ENCODE results near the gene BPIFB3.
"Not testable (repeated sequence)": the region's sequence is repeated elsewhere in the genome, so short reads cannot be mapped to it uniquely, and the experiment has no call there.

The BPIFB3 gene

GRCh38 chr20:33030569-33030968 lies 23.1 kb upstream of the BPIFB3 start:
- no peak for DNase-seq

GRCh38 chr20:33031531-33031930 lies 22.2 kb upstream of the BPIFB3 start, which contains the start of gene BPIFB6:
Gene BPIFB6 (plus strand): TSS chr20:33031648. CDS start chr20:33031648, 0 bp downstream.
- no peak for DNase-seq

GRCh38 chr20:33032555-33032954 lies 21.1 kb upstream of the BPIFB3 start:
- no peak for DNase-seq

- DNase-seq = no peak
Observed at GRCh38 chr20:33033381-33033780, 20.3 kb upstream of the BPIFB3 start.

GRCh38 chr20:33034115-33034514 lies 19.6 kb upstream of the BPIFB3 start:
- DNase-seq = no peak

GRCh38 chr20:33034901-33035492 lies 18.7 kb upstream of the BPIFB3 start:
- no peak for DNase-seq

GRCh38 chr20:33037456-33037855 lies 16.2 kb upstream of the BPIFB3 start:
- DNase-seq = no peak

- no peak for DNase-seq
Observed at GRCh38 chr20:33038243-33038642, 15.5 kb upstream of the BPIFB3 start.

- no peak for DNase-seq
Observed at GRCh38 chr20:33042430-33042829, 11.3 kb upstream of the BPIFB3 start.

- no peak for DNase-seq
Observed at GRCh38 chr20:33042983-33043730, 10.5 kb upstream of the BPIFB3 start.

- no peak for DNase-seq
Observed at GRCh38 chr20:33043731-33044181, 9.9 kb upstream of the BPIFB3 start.

- DNase-seq = not testable (repeated sequence)
Observed at GRCh38 chr20:33045129-33045721, 8.5 kb upstream of the BPIFB3 start.

GRCh38 chr20:33046412-33046811 lies 7.3 kb upstream of the BPIFB3 start:
- no peak for DNase-seq

- DNase-seq = no peak
Observed at GRCh38 chr20:33051333-33051732, 2.4 kb upstream of the BPIFB3 start.

GRCh38 chr20:33054381-33054780 lies 678 bp downstream of the BPIFB3 start:
- no peak for DNase-seq

- no peak for DNase-seq
Observed at GRCh38 chr20:33054791-33055190, 1.1 kb downstream of the BPIFB3 start.

GRCh38 chr20:33059136-33059535 lies 5.4 kb downstream of the BPIFB3 start:
- no peak for DNase-seq

- no peak for DNase-seq
Observed at GRCh38 chr20:33059741-33060390, 6.2 kb downstream of the BPIFB3 start.

- no peak for DNase-seq
Observed at GRCh38 chr20:33061658-33062028, 7.9 kb downstream of the BPIFB3 start.

- no peak for DNase-seq
Observed at GRCh38 chr20:33062105-33062824, 8.6 kb downstream of the BPIFB3 start.

GRCh38 chr20:33062825-33063149 lies 9.1 kb downstream of the BPIFB3 start:
- DNase-seq = no peak

GRCh38 chr20:33063271-33063670 lies 9.6 kb downstream of the BPIFB3 start:
- no peak for DNase-seq
